GM12878 (cell line): ENCODE measurements around the gene LRP1B. TPM values are rescaled to one million over a fixed set of nuclear protein-coding genes. Genes with fewer than 3 reads are reported as not detected.

ENCODE experiments used
- ATAC-seq: fragments of 200-7000 bp; cut with Tn5 transposase; 3 replicates; pipeline ENCODE4 v1.9.1; 2020; ENCODE audit warnings: mild to moderate bottlenecking, moderate library complexity
- BruUV-seq: library from RNA; stranded (reverse); fragments of 400-500 nt; replicated peaks from 2 replicates; lab custom pipeline; 2021; lab: Mats Ljungman, UMichigan
- CTCF ChIA-PET: fragments of 300-600 bp; sonication (Branson Sonifier 250); formaldehyde crosslinking; extraction: SDS; loops from one replicate; lab custom pipeline; 2021; ENCODE audit warnings: inconsistent platforms; lab: Yijun Ruan, JAX
- POLR2A ChIA-PET: fragments of 350-600 bp; formaldehyde crosslinking; extraction: SDS; loops from one replicate; lab custom pipeline; 2021; ENCODE audit warnings: inconsistent platforms; lab: Charles Lee
- RAD21 ChIA-PET: fragments of 300-600 bp; sonication (Branson Sonifier 250); formaldehyde crosslinking; loops from one replicate; lab custom pipeline; 2023; ENCODE audit warnings: antibody characterized with exemption; ENCODE audit not compliant: unreplicated experiment; lab: Charles Lee
- SMC1A ChIA-PET: fragments of 300-600 bp; sonication (Branson Sonifier 250); formaldehyde crosslinking; loops from one replicate; lab custom pipeline; 2023; ENCODE audit not compliant: unreplicated experiment, uncharacterized antibody; lab: Charles Lee
- DNase-seq: peaks from one replicate; pipeline ENCODE4 v3.0.0-alpha.2; 2011; ENCODE audit warnings: low read depth, low spot score
- FAIRE-seq: peaks from 3 replicates; lab custom pipeline; 2011; peaks lifted over from hg19 to GRCh38; lab: Jason Lieb, UNC
- H2AFZ ChIP-seq: 2 replicates; pipeline ENCODE4 v1.6.0; 2011; ENCODE audit warnings: low read depth, low read length, control low read depth; ENCODE audit not compliant: control insufficient read depth
- H3K27ac ChIP-seq: 2 replicates; pipeline ENCODE4 v1.5.1; 2011; ENCODE audit warnings: control low read depth; ENCODE audit not compliant: control insufficient read depth, insufficient read depth
- H3K27me3 ChIP-seq, 2 experiments: replicated peaks in 1 of 2; 2 replicates each; pipeline versions ENCODE4 v1.6.0 to v1.6.1; 2011; ENCODE audit warnings: low read length in 1 of 2; ENCODE audit not compliant: control insufficient read depth in 2 of 2, insufficient read depth in 2 of 2
- H3K36me3 ChIP-seq, 2 experiments: 2 replicates each; pipeline ENCODE4 v1.5.1; 2011; ENCODE audit warnings: low read length in 1 of 2; ENCODE audit not compliant: control insufficient read depth in 2 of 2, insufficient read depth in 2 of 2
- H3K4me1 ChIP-seq: 2 replicates; pipeline ENCODE4 v1.6.1; 2011; ENCODE audit warnings: mild to moderate bottlenecking, low read length, moderate library complexity, mixed read lengths; ENCODE audit not compliant: control insufficient read depth, insufficient read depth
- H3K4me2 ChIP-seq: 2 replicates; pipeline ENCODE4 v1.6.0; 2011; ENCODE audit warnings: control low read depth; ENCODE audit not compliant: control insufficient read depth, insufficient read depth
- H3K4me3 ChIP-seq: fragments of 200-600 bp; sonication (generic); 2 replicates; pipeline ENCODE4 v1.5.1; 2016
- H3K79me2 ChIP-seq: 2 replicates; pipeline ENCODE4 v1.6.0; 2011; ENCODE audit warnings: low read length; ENCODE audit not compliant: control insufficient read depth, insufficient read depth
- H3K9ac ChIP-seq: 2 replicates; pipeline ENCODE4 v1.8.0; 2011; ENCODE audit warnings: low read length, control low read depth, mixed read lengths; ENCODE audit not compliant: control insufficient read depth, insufficient read depth
- H3K9me3 ChIP-seq: replicated peaks from 3 replicates; pipeline ENCODE4 v1.5.1; 2011; ENCODE audit warnings: mild to moderate bottlenecking, low read length; ENCODE audit not compliant: control insufficient read depth, insufficient read depth
- H4K20me1 ChIP-seq: 2 replicates; pipeline ENCODE4 v1.6.0; 2011; ENCODE audit not compliant: control insufficient read depth, insufficient read depth
- ATF7 ChIP-seq: fragments of 450-650 bp; IDR thresholded peaks from 2 replicates; pipeline ENCODE4 v1.6.1; 2016; ENCODE audit warnings: low read depth, mild to moderate bottlenecking
- EP300 ChIP-seq, 2 experiments: fragments of 150-350 bp in 1 of 2; IDR thresholded peaks; 2 replicates each; pipeline ENCODE4 v1.6.1; 2011 to 2012; ENCODE audit warnings: low read depth in 2 of 2, low read length in 2 of 2, borderline replicate concordance in 1 of 2, improper control_type of control experiment in 1 of 2, inconsistent platforms in 1 of 2; ENCODE audit not compliant: control insufficient read depth in 1 of 2
- ETV6 ChIP-seq, 2 experiments: fragments of 450-650 bp in 1 of 2; IDR thresholded peaks in 1 of 2; conservative IDR thresholded peaks in 1 of 2; 2 replicates each; pipeline ENCODE4 v1.6.1; 2014; ENCODE audit warnings: antibody characterized with exemption in 1 of 2, borderline replicate concordance in 1 of 2, low read depth in 1 of 2, mild to moderate bottlenecking in 1 of 2, moderate library complexity in 1 of 2
- REST ChIP-seq: IDR thresholded peaks from 2 replicates; pipeline ENCODE4 v1.6.1; 2012; ENCODE audit warnings: mild to moderate bottlenecking, low read depth, low read length
- SMAD1 ChIP-seq: fragments of 450-650 bp; IDR thresholded peaks from 2 replicates; pipeline ENCODE4 v1.6.1; 2018; ENCODE audit warnings: mild to moderate bottlenecking, low read depth; ENCODE audit not compliant: partially characterized antibody
- SP1 ChIP-seq: IDR thresholded peaks from one replicate; pipeline ENCODE4 v1.6.1; 2011; ENCODE audit warnings: low read depth, low read length
- WGBS: methylation state at CpG from one replicate; pipeline ENCODE4 v1.1.6; 2016; ENCODE audit warnings: low lambda C conversion rate; ENCODE audit not compliant: insufficient replicate concordance, insufficient coverage; ENCODE audit errors: missing lambda C conversion rate; 5-methylcytosine and 5-hydroxymethylcytosine counted together
- in situ Hi-C: fragments of 300-500 bp; cut with MboI; formaldehyde crosslinking; loops from 9 replicates; pipeline ENCODE4 v1.14.3; 2018; ENCODE audit warnings: mixed read lengths
- intact Hi-C: fragments of 100-400 bp; cut with micrococcal nuclease; formaldehyde crosslinking; loops from one replicate; pipeline ENCODE4 v1.14.2; 2022; ENCODE audit not compliant: unreplicated experiment
- polyA plus RNA-seq, 11 experiments: library from polyadenylated mRNA; depleted of rRNA in 4 of 11; unstranded in 6 of 11; stranded (reverse) in 5 of 11; fragments of >200 nt; fragmentation: Nextera tagmentation in 4 of 11; fragmentation: Illumina TruSeq in 1 of 11; extraction: Ambion mirVana in 4 of 11; extraction: Trizol in 1 of 11; gene quantifications; 1 replicate in 1 of 11; 2 replicates in 10 of 11; pipeline versions ENCODE4 v1.2.1 to v1.2.3, GENCODE V29; 2011 to 2016; ENCODE audit warnings: inconsistent platforms in 2 of 11, missing spikeins in 2 of 11, low read depth in 1 of 11
- total RNA-seq, 4 experiments: library from RNA; depleted of rRNA in 3 of 4; stranded (reverse); fragments of >200 nt in 3 of 4; fragmentation: Illumina TruSeq in 1 of 4; extraction: Trizol in 1 of 4; gene quantifications; 2 replicates each; pipeline versions ENCODE4 v1.2.1 to v1.2.3, GENCODE V29; 2013 to 2021
- TF ChIP-seq, protein P1 (sequence below): fragments of 450-650 bp; formaldehyde crosslinking; IDR thresholded peaks from 2 replicates; pipeline ENCODE4 v1.5.0; 2022; ENCODE audit warnings: mild to moderate bottlenecking, missing genetic modification characterization
- TF ChIP-seq, protein P2 (sequence below): fragments of 450-650 bp; IDR thresholded peaks from 2 replicates; pipeline ENCODE4 v1.6.1; 2017; ENCODE audit warnings: mild to moderate bottlenecking
- TF ChIP-seq, protein P3 (sequence below): fragments of 150-350 bp; IDR thresholded peaks from 2 replicates; pipeline ENCODE4 v1.6.1; 2014; ENCODE audit warnings: mild to moderate bottlenecking, low read depth, low read length

The LRP1B gene
- total and polyA plus RNA-seq, 10 of the 15 experiments (the other 5 are each of a cell fraction or from before 2014, with no cell fraction given): under 0.01 to 0.06 (median 0.03) TPM; not detected in 5

- Histone ChIP-seq H3K79me2 (no peaks in the 10 kb centered on the region), H3K9me3 (no peaks in the 10 kb centered on the region), H3K4me1 (no peaks in the 10 kb centered on the region), H3K27ac (no peak overlapping the region), H2AFZ (no peak overlapping the region), H3K27me3 (no peaks in the 10 kb centered on the region), H3K9ac (no peak overlapping the region), H3K36me3 (no peaks in the 10 kb centered on the region), H3K4me3 (no peak overlapping the region), H4K20me1 (no peaks in the 10 kb centered on the region), H3K4me2 (no peak overlapping the region)
- in situ Hi-C loops (no loop called here), intact Hi-C loops (no loop called here)
- ChIA-PET POLR2A (no interaction called here), RAD21 (no interaction called here), SMC1A (no interaction called here), CTCF (no interaction called here)
- FAIRE-seq (no peak), ATAC-seq (no peak), DNase-seq (no peak)
- BruUV-seq: no TSS peak
- 0% methylated on average over 2 of the region's 2 CpGs for WGBS
- TF ChIP-seq, protein P1, sequence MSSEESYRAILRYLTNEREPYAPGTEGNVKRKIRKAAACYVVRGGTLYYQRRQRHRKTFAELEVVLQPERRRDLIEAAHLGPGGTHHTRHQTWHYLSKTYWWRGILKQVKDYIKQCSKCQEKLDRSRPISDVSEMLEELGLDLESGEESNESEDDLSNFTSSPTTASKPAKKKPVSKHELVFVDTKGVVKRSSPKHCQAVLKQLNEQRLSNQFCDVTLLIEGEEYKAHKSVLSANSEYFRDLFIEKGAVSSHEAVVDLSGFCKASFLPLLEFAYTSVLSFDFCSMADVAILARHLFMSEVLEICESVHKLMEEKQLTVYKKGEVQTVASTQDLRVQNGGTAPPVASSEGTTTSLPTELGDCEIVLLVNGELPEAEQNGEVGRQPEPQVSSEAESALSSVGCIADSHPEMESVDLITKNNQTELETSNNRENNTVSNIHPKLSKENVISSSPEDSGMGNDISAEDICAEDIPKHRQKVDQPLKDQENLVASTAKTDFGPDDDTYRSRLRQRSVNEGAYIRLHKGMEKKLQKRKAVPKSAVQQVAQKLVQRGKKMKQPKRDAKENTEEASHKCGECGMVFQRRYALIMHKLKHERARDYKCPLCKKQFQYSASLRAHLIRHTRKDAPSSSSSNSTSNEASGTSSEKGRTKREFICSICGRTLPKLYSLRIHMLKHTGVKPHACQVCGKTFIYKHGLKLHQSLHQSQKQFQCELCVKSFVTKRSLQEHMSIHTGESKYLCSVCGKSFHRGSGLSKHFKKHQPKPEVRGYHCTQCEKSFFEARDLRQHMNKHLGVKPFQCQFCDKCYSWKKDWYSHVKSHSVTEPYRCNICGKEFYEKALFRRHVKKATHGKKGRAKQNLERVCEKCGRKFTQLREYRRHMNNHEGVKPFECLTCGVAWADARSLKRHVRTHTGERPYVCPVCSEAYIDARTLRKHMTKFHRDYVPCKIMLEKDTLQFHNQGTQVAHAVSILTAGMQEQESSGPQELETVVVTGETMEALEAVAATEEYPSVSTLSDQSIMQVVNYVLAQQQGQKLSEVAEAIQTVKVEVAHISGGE (CRISPR knock-in tag): no peak
- no peak for TF ChIP-seq SMAD1
- no peak for TF ChIP-seq ATF7
- TF ChIP-seq REST: no peak
- no peak for TF ChIP-seq ETV6 (conservative IDR thresholded peaks at IDR 0.05 in 1 of 2, IDR thresholded peaks at IDR 0.05 in 1 of 2; ENCODE audit: borderline replicate concordance in 1 of 2, low read depth in 1 of 2)
- TF ChIP-seq, protein P2, sequence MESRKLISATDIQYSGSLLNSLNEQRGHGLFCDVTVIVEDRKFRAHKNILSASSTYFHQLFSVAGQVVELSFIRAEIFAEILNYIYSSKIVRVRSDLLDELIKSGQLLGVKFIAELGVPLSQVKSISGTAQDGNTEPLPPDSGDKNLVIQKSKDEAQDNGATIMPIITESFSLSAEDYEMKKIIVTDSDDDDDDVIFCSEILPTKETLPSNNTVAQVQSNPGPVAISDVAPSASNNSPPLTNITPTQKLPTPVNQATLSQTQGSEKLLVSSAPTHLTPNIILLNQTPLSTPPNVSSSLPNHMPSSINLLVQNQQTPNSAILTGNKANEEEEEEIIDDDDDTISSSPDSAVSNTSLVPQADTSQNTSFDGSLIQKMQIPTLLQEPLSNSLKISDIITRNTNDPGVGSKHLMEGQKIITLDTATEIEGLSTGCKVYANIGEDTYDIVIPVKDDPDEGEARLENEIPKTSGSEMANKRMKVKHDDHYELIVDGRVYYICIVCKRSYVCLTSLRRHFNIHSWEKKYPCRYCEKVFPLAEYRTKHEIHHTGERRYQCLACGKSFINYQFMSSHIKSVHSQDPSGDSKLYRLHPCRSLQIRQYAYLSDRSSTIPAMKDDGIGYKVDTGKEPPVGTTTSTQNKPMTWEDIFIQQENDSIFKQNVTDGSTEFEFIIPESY: no peak
- TF ChIP-seq EP300 (IDR thresholded peaks at IDR 0.05; ENCODE audit: borderline replicate concordance in 1 of 2, control insufficient read depth in 1 of 2, low read depth in 2 of 2, low read length in 2 of 2): no peak
- TF ChIP-seq SP1: no peak
- TF ChIP-seq, protein P3, sequence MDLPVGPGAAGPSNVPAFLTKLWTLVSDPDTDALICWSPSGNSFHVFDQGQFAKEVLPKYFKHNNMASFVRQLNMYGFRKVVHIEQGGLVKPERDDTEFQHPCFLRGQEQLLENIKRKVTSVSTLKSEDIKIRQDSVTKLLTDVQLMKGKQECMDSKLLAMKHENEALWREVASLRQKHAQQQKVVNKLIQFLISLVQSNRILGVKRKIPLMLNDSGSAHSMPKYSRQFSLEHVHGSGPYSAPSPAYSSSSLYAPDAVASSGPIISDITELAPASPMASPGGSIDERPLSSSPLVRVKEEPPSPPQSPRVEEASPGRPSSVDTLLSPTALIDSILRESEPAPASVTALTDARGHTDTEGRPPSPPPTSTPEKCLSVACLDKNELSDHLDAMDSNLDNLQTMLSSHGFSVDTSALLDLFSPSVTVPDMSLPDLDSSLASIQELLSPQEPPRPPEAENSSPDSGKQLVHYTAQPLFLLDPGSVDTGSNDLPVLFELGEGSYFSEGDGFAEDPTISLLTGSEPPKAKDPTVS: no peak
Measured at GRCh38 chr2:140248623-140249022, 1882.2 kb downstream of the LRP1B start.
